ENCODE data around the gene SRCIN1.

Gene SRCIN1

GRCh38 chr17:38585918-38586529, 19.7 kb downstream of the SRCIN1 start:
- Histone ChIP-seq H3K4me3 (no peak overlapping the region), H3K27ac (no peak overlapping the region)

GRCh38 chr17:38585056-38585917, 20.5 kb downstream of the SRCIN1 start:
- H3K27ac ChIP-seq = no peak overlapping the region

GRCh38 chr17:38584350-38584925, 21.3 kb downstream of the SRCIN1 start:
- no peak overlapping the region for H3K4me3 ChIP-seq
- H3K27ac ChIP-seq = no peak overlapping the region

More at GRCh38 chr17:38585056-38585917, 20.5 kb downstream of the SRCIN1 start:
- H3K4me3 ChIP-seq = no peak overlapping the region

GRCh38 chr17:38583828-38584349, 21.9 kb downstream of the SRCIN1 start:
- Histone ChIP-seq H3K4me3 (no peak overlapping the region), H3K27ac (no peak overlapping the region)

- Histone ChIP-seq H3K4me3 (no peak overlapping the region), H3K27ac (no peak overlapping the region)
Measured at GRCh38 chr17:38583176-38583575, 22.6 kb downstream of the SRCIN1 start.

- Histone ChIP-seq H3K4me3 (no peak overlapping the region), H3K27ac (no peak overlapping the region)
Measured at GRCh38 chr17:38582069-38582468, 23.7 kb downstream of the SRCIN1 start.

- no peak overlapping the region for H3K27ac ChIP-seq
- no peak overlapping the region for H3K4me3 ChIP-seq
Measured at GRCh38 chr17:38579934-38580333, 25.8 kb downstream of the SRCIN1 start.

- no peak overlapping the region for H3K4me3 ChIP-seq
- no peak overlapping the region for H3K27ac ChIP-seq
Measured at GRCh38 chr17:38579083-38579480, 26.7 kb downstream of the SRCIN1 start.

GRCh38 chr17:38578229-38579082, 27.3 kb downstream of the SRCIN1 start:
- no peak overlapping the region for H3K27ac ChIP-seq
- H3K4me3 ChIP-seq = no peak overlapping the region

- Histone ChIP-seq H3K27ac (no peak overlapping the region), H3K4me3 (no peak overlapping the region)
Measured at GRCh38 chr17:38577645-38578173, 28.0 kb downstream of the SRCIN1 start.

GRCh38 chr17:38577244-38577643, 28.5 kb downstream of the SRCIN1 start:
- Histone ChIP-seq H3K27ac (no peak overlapping the region), H3K4me3 (no peak overlapping the region)

- H3K27ac ChIP-seq = no peak overlapping the region
- no peak overlapping the region for H3K4me3 ChIP-seq
Measured at GRCh38 chr17:38575781-38576180, 30.0 kb downstream of the SRCIN1 start.

- no peak overlapping the region for H3K4me3 ChIP-seq
- no peak overlapping the region for H3K27ac ChIP-seq
Measured at GRCh38 chr17:38574712-38575111, 31.0 kb downstream of the SRCIN1 start.

- Histone ChIP-seq H3K27ac (no peak overlapping the region), H3K4me3 (peak overlapping the region in 3 of 7 experiments; percentile 18 to 37 (median 21))
Measured at GRCh38 chr17:38572669-38573365, 32.9 kb downstream of the SRCIN1 start.

- H3K4me3 ChIP-seq = peak overlapping the region in 3 of 7 experiments; percentile 18 to 37 (median 21)
- no peak overlapping the region for H3K27ac ChIP-seq
Measured at GRCh38 chr17:38571833-38572668, 33.7 kb downstream of the SRCIN1 start.

GRCh38 chr17:38569701-38570512, 35.8 kb downstream of the SRCIN1 start:
- H3K4me3 ChIP-seq = no peak overlapping the region
- no peak overlapping the region for H3K27ac ChIP-seq

GRCh38 chr17:38568845-38569510, 36.8 kb downstream of the SRCIN1 start:
- no peak overlapping the region for H3K4me3 ChIP-seq
- no peak overlapping the region for H3K27ac ChIP-seq

All from skin epidermis (tissue), 12 donors.